BLaER1 treated with 17β-estradiol and CSF1 and Interleukin-3, amounts not matched to agents 10 nM and 100 nM (cell line): ENCODE data around the gene RALGAPB.
"Not testable (repeated sequence)": the region's sequence is repeated elsewhere in the genome, so short reads cannot be mapped to it uniquely, and the experiment has no call there.

ENCODE experiments used
- H3K27ac ChIP-seq, 11 experiments: shearing (Covaris generic); formaldehyde crosslinking; 2 replicates each; pipeline ENCODE4 v1.8.1; 2022
- H3K27me3 ChIP-seq, 11 experiments: shearing (Covaris generic); formaldehyde crosslinking; 2 replicates each; pipeline ENCODE4 v1.8.1; 2022
- H3K36me3 ChIP-seq, 11 experiments: shearing (Covaris generic); formaldehyde crosslinking; 2 replicates each; pipeline ENCODE4 v1.8.1; 2022
- H3K4me1 ChIP-seq, 10 experiments: shearing (Covaris generic); formaldehyde crosslinking; 2 replicates each; pipeline ENCODE4 v1.8.1; 2022
- H3K4me2 ChIP-seq, 11 experiments: shearing (Covaris generic); formaldehyde crosslinking; 2 replicates each; pipeline ENCODE4 v1.8.1; 2022
- H3K4me3 ChIP-seq, 10 experiments: shearing (Covaris generic); formaldehyde crosslinking; 2 replicates each; pipeline ENCODE4 v1.8.1; 2022
- H3K9ac ChIP-seq, 11 experiments: shearing (Covaris generic); formaldehyde crosslinking; 2 replicates each; pipeline ENCODE4 v1.8.1; 2022
- H3K9me3 ChIP-seq, 11 experiments: shearing (Covaris generic); formaldehyde crosslinking; replicated peaks in 1 of 11; 2 replicates each; pipeline ENCODE4 v1.8.1; 2022
- H4K20me1 ChIP-seq, 11 experiments: shearing (Covaris generic); formaldehyde crosslinking; 2 replicates each; pipeline ENCODE4 v1.8.1; 2022
- Cebpa-rat ChIP-seq, 11 experiments: shearing (Covaris generic); IDR thresholded peaks; 2 replicates each; pipeline ENCODE4 v1.8.1; 2022

The RALGAPB gene

GRCh38 chr20:38449046-38449445 lies 23.6 kb upstream of the RALGAPB start:
- Histone ChIP-seq H4K20me1 (no peaks in the 10 kb centered on the region), H3K4me3 (no peak overlapping the region), H3K9ac (no peak overlapping the region), H3K9me3 (peaks cover 0 to 5% (median 0%) of the 10 kb centered on the region in 11 experiments; a peak in 1 of 22 replicates), H3K27me3 (no peaks in the 10 kb centered on the region), H3K4me1 (peaks cover 21 to 31% (median 25%) of the 10 kb centered on the region in 10 experiments), H3K4me2 (no peak overlapping the region), H3K36me3 (peaks cover 4 to 32% (median 18%) of the 10 kb centered on the region in 11 experiments; a peak in 17 of 22 replicates), H3K27ac (no peak overlapping the region)
- no peak for TF ChIP-seq Cebpa-rat (IDR thresholded peaks at IDR 0.05)

- peaks cover 0 to 5% (median 0%) of the 10 kb centered on the region in 11 experiments; a peak in 1 of 22 replicates for H3K9me3 ChIP-seq
- no peak overlapping the region for H3K27ac ChIP-seq
- H3K9ac ChIP-seq, result no peak overlapping the region
- no peak for TF ChIP-seq Cebpa-rat (IDR thresholded peaks at IDR 0.05)
- H3K27me3 ChIP-seq, result no peaks in the 10 kb centered on the region
- H3K36me3 ChIP-seq, result peaks cover 4 to 32% (median 18%) of the 10 kb centered on the region in 11 experiments; a peak in 17 of 22 replicates
- no peak overlapping the region for H3K4me2 ChIP-seq
- H4K20me1 ChIP-seq, result no peaks in the 10 kb centered on the region
- no peak overlapping the region for H3K4me3 ChIP-seq
- H3K4me1 ChIP-seq, result peaks cover 21 to 33% (median 25%) of the 10 kb centered on the region in 10 experiments
Measured at GRCh38 chr20:38450412-38450975, 22.1 kb upstream of the RALGAPB start.

GRCh38 chr20:38452880-38453624 lies 19.6 kb upstream of the RALGAPB start:
- Histone ChIP-seq H3K27ac (no peak overlapping the region), H3K4me3 (no peak overlapping the region), H3K4me1 (peaks cover 5 to 11% (median 7%) of the 10 kb centered on the region in 10 experiments), H3K27me3 (no peaks in the 10 kb centered on the region), H3K36me3 (peaks cover 4 to 32% (median 18%) of the 10 kb centered on the region in 11 experiments; a peak in 17 of 22 replicates), H3K9ac (no peak overlapping the region), H3K4me2 (no peak overlapping the region), H4K20me1 (no peaks in the 10 kb centered on the region), H3K9me3 (no peaks in the 10 kb centered on the region)
- TF ChIP-seq Cebpa-rat (IDR thresholded peaks at IDR 0.05), result no peak

- Histone ChIP-seq H3K9me3 (no peaks in the 10 kb centered on the region), H4K20me1 (no peaks in the 10 kb centered on the region), H3K27me3 (no peaks in the 10 kb centered on the region), H3K4me2 (no peak overlapping the region), H3K27ac (no peak overlapping the region), H3K9ac (no peak overlapping the region), H3K4me3 (no peak overlapping the region), H3K36me3 (peaks cover 4 to 25% (median 18%) of the 10 kb centered on the region in 11 experiments; a peak in 17 of 22 replicates), H3K4me1 (peaks cover 0 to 5% (median 0%) of the 10 kb centered on the region in 10 experiments; a peak in 2 of 20 replicates)
- no peak for TF ChIP-seq Cebpa-rat (IDR thresholded peaks at IDR 0.05)
Measured at GRCh38 chr20:38453941-38454340, 18.7 kb upstream of the RALGAPB start.

DNA sequence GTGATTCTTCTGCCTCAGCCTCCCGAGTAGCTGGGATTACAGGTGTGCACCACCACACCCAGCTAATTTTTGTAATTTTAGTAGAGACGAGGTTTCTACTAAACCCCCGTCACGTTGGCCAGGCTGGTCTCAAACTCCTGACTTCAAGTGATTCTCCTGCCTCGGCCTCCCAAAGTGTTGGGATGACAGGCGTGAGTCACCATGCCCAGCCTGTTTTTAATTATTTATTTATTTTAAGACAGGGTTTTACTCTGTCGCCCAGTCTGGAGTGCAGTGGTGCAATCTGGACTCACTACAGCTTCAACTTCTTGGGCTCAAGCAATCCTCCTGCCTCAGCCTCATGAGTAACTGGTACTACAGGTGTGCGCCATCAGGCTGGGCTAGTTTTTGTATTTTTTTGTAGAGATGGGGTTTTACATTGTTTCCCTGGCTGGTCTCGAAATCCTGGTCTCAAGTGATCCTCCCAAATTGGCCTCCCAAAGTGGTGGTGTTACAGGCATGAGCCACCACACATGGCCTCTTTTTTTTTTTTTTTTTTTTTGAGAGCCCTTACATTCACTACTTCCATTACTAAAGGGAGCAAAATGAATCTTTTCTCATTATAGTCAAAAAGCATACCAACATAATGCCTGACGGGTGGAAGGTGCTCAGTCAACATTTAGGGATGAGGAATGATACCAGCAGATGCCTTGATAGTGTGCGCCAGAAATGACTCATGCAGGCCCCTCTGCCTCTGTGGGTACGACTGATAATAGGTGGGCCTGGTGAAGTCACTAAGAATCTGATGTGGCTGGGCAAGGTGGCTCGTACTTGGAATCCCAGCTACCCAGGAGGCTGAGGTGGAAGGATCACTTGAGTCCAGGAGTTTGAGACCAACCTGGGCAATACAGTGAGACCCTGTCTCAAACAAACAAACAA lies 17.8 kb upstream of the RALGAPB start:
- H3K27me3 ChIP-seq, result no peaks in the 10 kb centered on the region
- H3K27ac ChIP-seq, result no peak overlapping the region
- H3K4me1 ChIP-seq, result peaks cover 0 to 5% (median 0%) of the 10 kb centered on the region in 10 experiments; a peak in 2 of 20 replicates
- no peaks in the 10 kb centered on the region for H4K20me1 ChIP-seq
- no peak for TF ChIP-seq Cebpa-rat (IDR thresholded peaks at IDR 0.05)
- H3K9ac ChIP-seq, result no peak overlapping the region
- peaks cover 4 to 16% (median 12%) of the 10 kb centered on the region in 11 experiments; a peak in 16 of 22 replicates for H3K36me3 ChIP-seq
- no peaks in the 10 kb centered on the region for H3K9me3 ChIP-seq
- no peak overlapping the region for H3K4me3 ChIP-seq
- H3K4me2 ChIP-seq, result no peak overlapping the region

DNA sequence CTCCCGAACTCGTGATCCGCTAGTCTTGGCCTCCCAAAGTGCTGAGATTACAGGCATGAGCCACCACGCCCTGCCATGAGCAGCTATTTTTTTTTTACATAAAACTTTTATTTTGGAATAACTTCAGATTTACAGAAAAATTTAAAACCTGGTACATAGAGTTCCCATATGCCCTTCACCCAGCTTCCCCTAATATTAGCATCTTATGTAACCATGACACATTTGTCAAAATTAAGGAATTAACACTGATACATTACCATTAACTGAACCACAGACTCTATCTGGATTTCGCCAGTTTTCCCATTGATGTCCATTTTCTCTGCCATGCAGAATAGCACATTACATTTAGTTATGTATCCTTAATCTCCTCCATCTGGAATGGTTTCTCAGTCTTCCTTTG lies 14.3 kb upstream of the RALGAPB start:
- no peak overlapping the region for H3K4me3 ChIP-seq
- no peaks in the 10 kb centered on the region for H4K20me1 ChIP-seq
- H3K9me3 ChIP-seq, result peaks cover 0 to 8% (median 4%) of the 10 kb centered on the region in 11 experiments; a peak in 12 of 22 replicates
- peaks cover 0 to 5% (median 0%) of the 10 kb centered on the region in 10 experiments; a peak in 2 of 20 replicates for H3K4me1 ChIP-seq
- H3K27me3 ChIP-seq, result no peaks in the 10 kb centered on the region
- TF ChIP-seq Cebpa-rat (IDR thresholded peaks at IDR 0.05), result no peak
- H3K4me2 ChIP-seq, result no peak overlapping the region
- H3K27ac ChIP-seq, result no peak overlapping the region
- H3K9ac ChIP-seq, result no peak overlapping the region
- no peaks in the 10 kb centered on the region for H3K36me3 ChIP-seq

- no peak overlapping the region for H3K9ac ChIP-seq
- no peaks in the 10 kb centered on the region for H3K36me3 ChIP-seq
- H3K4me2 ChIP-seq, result no peak overlapping the region
- no peaks in the 10 kb centered on the region for H3K27me3 ChIP-seq
- H3K9me3 ChIP-seq, result peaks cover 0 to 8% (median 4%) of the 10 kb centered on the region in 11 experiments; a peak in 12 of 22 replicates
- no peak overlapping the region for H3K4me3 ChIP-seq
- TF ChIP-seq Cebpa-rat (IDR thresholded peaks at IDR 0.05), result no peak
- H3K4me1 ChIP-seq, result no peaks in the 10 kb centered on the region
- H3K27ac ChIP-seq, result no peak overlapping the region
- no peaks in the 10 kb centered on the region for H4K20me1 ChIP-seq
Measured at GRCh38 chr20:38460040-38460623, 12.5 kb upstream of the RALGAPB start.

- not testable (repeated sequence) for H3K4me3 ChIP-seq, H3K27ac ChIP-seq, H3K27me3 ChIP-seq, H3K4me2 ChIP-seq, H3K9ac ChIP-seq, H4K20me1 ChIP-seq, H3K4me1 ChIP-seq, H3K9me3 ChIP-seq, H3K36me3 ChIP-seq
Measured at GRCh38 chr20:38460631-38461030, 12.0 kb upstream of the RALGAPB start.

- H3K4me3 ChIP-seq, H3K9me3 ChIP-seq, H3K27ac ChIP-seq, H3K4me2 ChIP-seq, H4K20me1 ChIP-seq, H3K36me3 ChIP-seq, H3K4me1 ChIP-seq, H3K27me3 ChIP-seq, H3K9ac ChIP-seq: not testable (repeated sequence)
Measured at GRCh38 chr20:38461167-38461566, 11.5 kb upstream of the RALGAPB start.

DNA sequence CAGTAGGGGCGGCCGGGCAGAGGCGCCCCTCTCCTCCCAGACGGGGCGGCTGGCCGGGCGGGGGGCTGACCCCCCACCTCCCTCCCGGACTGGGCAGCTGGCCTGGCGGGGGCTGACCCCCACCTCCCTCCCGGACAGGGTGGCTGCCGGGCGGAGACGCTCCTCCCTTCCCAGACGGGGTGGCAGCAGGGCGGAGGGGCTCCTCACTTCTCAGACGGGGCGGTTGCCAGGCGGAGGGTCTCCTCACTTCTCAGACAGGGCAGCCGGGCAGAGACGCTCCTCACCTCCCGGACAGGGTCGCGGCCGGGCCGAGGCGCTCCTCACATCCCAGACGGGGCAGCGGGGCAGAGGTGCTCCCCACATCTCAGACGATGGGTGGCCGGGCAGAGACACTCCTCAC lies 11.1 kb upstream of the RALGAPB start:
- not testable (repeated sequence) for H3K4me3 ChIP-seq, H3K27ac ChIP-seq, H3K9ac ChIP-seq, H3K27me3 ChIP-seq, H4K20me1 ChIP-seq, H3K9me3 ChIP-seq, H3K4me1 ChIP-seq, H3K4me2 ChIP-seq, H3K36me3 ChIP-seq
